NB4 (cell line): ENCODE data around the gene AOPEP.
A peak's percentile ranks its signal among the peaks of the same experiment; 100 is the strongest.

Source experiments
- DNase-seq: peaks from one replicate; pipeline ENCODE4 v3.0.0; 2010; ENCODE audit warnings: low read depth
- H3K4me3 ChIP-seq: one replicate; pipeline ENCODE4 v1.5.1; 2011; ENCODE audit warnings: mild to moderate bottlenecking, low read depth, low read length, moderate library complexity
- MYC ChIP-seq: IDR thresholded peaks from 2 replicates; pipeline ENCODE4 v1.6.1; 2011; ENCODE audit warnings: low read depth, low read length
- POLR2A ChIP-seq: IDR thresholded peaks from 2 replicates; pipeline ENCODE4 v1.6.1; 2011; ENCODE audit warnings: mild to moderate bottlenecking; ENCODE audit not compliant: insufficient read length; ENCODE audit errors: extremely low read depth
- TF ChIP-seq, protein P1 (sequence below): IDR thresholded peaks from one replicate; pipeline ENCODE4 v1.5.1; 2012; ENCODE audit warnings: low read depth, low read length
- TF ChIP-seq, protein P2 (sequence below): IDR thresholded peaks from 2 replicates; pipeline ENCODE4 v1.6.1; 2011; ENCODE audit warnings: low read depth, low read length

The AOPEP gene

DNA sequence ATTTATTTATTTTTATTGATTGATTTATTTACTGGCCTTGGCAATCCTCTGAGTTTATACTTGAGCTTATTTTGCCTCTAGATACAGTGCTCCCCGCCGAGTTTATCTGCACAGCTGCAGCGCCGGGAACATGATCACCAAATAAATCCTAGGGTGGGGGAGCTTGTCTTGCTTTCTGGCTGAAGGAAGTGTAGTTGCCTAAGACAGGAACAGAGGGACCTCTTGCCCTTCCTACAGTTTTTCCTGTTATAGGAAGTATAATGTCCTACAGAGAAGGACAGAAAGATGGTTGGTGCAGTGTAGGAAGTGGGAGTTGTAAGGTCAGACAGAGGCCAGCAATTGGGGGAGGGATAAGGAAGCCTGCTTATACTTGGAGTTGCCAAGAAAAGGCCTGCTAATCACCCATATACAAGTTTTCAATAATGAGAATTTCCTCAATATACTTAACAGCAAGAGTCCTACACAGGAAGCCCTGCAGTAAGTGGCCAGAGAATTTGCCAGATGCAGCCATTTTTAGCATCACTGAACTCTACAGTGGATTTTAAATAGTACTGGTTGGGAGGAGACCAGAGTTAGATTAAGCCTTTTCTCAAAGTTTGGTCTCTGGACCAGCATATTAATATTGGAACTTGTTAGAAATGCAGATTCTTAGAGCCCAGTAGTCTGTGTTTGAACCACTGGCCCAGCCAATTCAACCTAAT is 7.7 kb downstream of the AOPEP start:
- H3K4me3 ChIP-seq: no peak overlapping the region

DNA sequence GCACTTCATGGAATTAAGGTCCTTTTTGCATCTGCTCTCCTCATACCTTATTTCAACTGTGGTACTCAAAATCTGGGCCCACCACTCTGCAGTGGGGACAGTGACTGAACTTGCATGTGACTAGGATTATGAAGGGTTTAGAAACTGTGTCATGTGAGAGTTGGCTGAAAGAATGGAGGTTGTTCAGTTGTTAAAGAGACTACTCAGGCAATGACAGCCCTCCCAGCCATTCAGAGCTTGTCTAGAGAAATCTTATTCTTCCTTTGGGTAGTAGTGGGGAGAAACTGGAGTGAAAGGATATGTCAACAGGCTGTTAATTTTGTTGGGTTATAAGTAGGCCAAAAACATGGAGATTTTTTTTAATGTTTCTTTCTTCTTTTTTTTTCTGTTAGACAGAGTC is 10.3 kb downstream of the AOPEP start:
- no peak overlapping the region for H3K4me3 ChIP-seq
- DNase-seq: no peak
- TF ChIP-seq, protein P1, sequence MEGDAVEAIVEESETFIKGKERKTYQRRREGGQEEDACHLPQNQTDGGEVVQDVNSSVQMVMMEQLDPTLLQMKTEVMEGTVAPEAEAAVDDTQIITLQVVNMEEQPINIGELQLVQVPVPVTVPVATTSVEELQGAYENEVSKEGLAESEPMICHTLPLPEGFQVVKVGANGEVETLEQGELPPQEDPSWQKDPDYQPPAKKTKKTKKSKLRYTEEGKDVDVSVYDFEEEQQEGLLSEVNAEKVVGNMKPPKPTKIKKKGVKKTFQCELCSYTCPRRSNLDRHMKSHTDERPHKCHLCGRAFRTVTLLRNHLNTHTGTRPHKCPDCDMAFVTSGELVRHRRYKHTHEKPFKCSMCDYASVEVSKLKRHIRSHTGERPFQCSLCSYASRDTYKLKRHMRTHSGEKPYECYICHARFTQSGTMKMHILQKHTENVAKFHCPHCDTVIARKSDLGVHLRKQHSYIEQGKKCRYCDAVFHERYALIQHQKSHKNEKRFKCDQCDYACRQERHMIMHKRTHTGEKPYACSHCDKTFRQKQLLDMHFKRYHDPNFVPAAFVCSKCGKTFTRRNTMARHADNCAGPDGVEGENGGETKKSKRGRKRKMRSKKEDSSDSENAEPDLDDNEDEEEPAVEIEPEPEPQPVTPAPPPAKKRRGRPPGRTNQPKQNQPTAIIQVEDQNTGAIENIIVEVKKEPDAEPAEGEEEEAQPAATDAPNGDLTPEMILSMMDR: no peak
- TF ChIP-seq POLR2A (no peak), MYC (no peak)
- TF ChIP-seq, protein P2, sequence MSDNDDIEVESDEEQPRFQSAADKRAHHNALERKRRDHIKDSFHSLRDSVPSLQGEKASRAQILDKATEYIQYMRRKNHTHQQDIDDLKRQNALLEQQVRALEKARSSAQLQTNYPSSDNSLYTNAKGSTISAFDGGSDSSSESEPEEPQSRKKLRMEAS: no peak

More for the DNA sequence above, 7.7 kb downstream of the AOPEP start:
- TF ChIP-seq POLR2A: no peak
- TF ChIP-seq, protein P2: no peak
- no peak for TF ChIP-seq MYC
- TF ChIP-seq, protein P1: no peak
- DNase-seq: peak; percentile 26

DNA sequence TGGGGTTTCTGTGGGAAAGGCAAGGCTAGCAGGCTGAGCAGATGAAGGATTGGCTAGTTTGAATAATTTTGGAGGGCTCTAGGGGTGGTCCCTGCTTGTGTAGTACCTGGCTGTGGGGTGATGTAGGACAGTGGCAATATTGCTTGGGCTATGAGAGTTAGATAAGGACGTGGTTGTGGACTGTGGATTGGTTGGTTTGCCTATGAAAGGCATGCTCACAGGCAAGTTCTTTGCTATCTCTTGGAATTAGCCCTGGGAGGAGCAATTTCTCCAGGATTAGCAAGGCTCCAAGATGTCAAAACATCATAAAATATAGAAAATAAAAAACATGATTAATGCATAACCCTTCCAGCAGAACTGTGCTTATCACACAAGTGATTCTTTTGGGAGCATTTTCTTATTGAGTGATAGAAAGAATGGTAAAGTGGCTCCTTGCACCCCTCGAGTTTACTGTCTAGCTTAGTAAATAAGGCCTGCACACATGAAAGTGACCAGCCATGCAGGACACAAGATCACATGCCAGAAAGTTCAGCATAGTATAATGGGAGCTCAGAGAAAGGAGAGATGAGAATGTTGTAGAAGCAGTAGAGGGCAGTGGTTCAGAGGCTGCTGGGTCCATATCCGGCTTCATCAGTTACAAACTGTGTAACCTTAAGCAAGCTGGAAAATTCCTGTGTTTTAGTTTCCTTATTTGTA is 13.8 kb downstream of the AOPEP start:
- no peak for TF ChIP-seq MYC
- H3K4me3 ChIP-seq: no peak overlapping the region
- DNase-seq: no peak

DNA sequence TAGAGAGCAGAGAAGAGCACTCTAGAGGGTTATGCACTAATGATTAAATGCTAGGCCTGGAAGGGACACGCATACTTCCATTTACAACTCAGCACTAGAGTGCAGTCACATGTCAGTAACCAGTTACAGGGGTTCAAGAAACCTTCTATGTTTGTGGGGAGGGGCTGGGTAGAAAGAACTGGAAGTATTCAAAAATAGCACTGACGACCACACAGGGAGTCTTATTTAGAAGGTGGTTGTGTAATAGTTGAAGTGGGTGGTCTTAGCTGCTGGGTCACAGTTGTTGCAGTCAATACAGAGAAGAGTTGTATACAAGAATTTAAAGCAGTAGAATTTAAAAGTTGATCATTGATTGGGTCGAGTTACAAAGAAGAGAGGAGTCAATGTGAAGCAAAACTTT is 15.4 kb downstream of the AOPEP start:
- no peak overlapping the region for H3K4me3 ChIP-seq
- DNase-seq: peak; percentile 13
- no peak for TF ChIP-seq MYC
- TF ChIP-seq, protein P2: no peak
- TF ChIP-seq POLR2A: no peak
- TF ChIP-seq, protein P1: no peak

DNA sequence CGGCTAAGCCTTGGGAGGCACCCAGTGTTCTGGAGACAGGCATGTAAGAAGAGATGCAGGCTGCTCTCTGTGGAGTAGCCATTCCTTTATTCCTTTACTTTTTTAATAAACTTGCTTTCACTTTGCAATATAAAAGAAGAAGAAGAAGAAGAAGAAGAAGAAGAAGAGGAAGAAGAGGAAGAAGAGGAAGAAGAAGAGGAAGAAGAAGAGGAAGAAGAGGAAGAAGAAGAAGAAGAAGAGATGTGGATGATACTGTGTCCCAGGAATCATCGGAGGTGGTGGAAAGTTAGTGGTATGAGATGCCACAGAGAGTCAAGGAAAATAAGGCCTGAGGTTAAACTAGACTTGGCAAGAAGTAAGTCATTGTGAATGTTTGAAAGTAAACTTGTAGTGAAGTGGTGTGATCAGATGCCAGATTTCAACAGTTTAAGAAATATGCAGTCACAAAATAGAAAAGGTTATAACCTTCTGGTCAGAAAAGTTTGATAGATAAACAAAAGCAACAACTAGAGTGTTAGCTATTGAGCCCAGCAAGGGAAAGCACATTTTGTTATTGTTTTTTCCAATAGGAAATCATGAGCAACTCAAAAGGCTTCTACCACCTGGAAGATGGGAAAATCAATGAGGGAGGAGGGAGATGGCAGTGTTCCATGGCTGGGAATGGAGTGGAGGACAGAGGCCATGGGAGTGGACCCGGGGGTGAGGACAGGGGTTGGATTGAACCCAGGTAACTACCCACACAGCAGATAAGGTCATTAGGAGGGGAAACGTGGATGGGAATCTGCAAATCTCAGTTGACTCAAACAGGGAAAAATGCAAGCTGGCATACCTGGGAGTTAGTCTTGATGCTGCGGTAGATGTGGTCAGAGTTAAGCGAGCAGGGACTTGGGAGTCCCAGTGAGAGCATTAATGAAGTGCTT is 16.8 kb downstream of the AOPEP start:
- TF ChIP-seq, protein P1: no peak
- no peak for TF ChIP-seq MYC
- TF ChIP-seq, protein P2: no peak
- no peak for TF ChIP-seq POLR2A
- no peak for DNase-seq
- no peak overlapping the region for H3K4me3 ChIP-seq
